Testis (tissue), 3 donors: ENCODE data around the gene IGSF22. TPM values are rescaled to one million over a fixed set of nuclear protein-coding genes. Genes with fewer than 3 reads are reported as not detected.

ENCODE experiments used
- DNase-seq: peaks from one replicate; pipeline ENCODE4 v3.0.0-alpha.2; 2019
- H3K27ac ChIP-seq, 2 donors: fragments of 200-600 bp; sonication (generic); one replicate each; pipeline ENCODE4 v1.5.1; 2019
- H3K27me3 ChIP-seq: fragments of 200-600 bp; sonication (generic); one replicate; pipeline ENCODE4 v1.5.1; 2019
- H3K36me3 ChIP-seq: fragments of 200-600 bp; sonication (generic); one replicate; pipeline ENCODE4 v1.5.1; 2017; ENCODE audit warnings: low read depth; ENCODE audit errors: missing control alignments
- H3K4me1 ChIP-seq: fragments of 200-600 bp; sonication (generic); one replicate; pipeline ENCODE4 v1.5.1; 2019
- H3K4me3 ChIP-seq, 2 donors: fragments of 200-600 bp; sonication (generic); one replicate each; pipeline ENCODE4 v1.5.1; 2017 to 2019
- H3K9me3 ChIP-seq: fragments of 200-600 bp; sonication (generic); one replicate; pipeline ENCODE4 v1.5.1; 2017
- POLR2A ChIP-seq: fragments of 450-650 bp; IDR thresholded peaks from one replicate; pipeline ENCODE4 v1.6.1; 2017; ENCODE audit warnings: antibody characterized with exemption, mild to moderate bottlenecking, moderate library complexity
- WGBS, 2 donors: methylation state at CpG; one replicate each; pipeline ENCODE4 v1.1.5; 2018; 5-methylcytosine and 5-hydroxymethylcytosine counted together
- intact Hi-C: fragments of 100-400 bp; cut with DNase I; formaldehyde crosslinking; loops from one replicate; pipeline ENCODE4 v1.15.1; 2023; ENCODE audit warnings: low total_unique reads
- polyA plus RNA-seq: library from polyadenylated mRNA; stranded (reverse); fragments of 350-450 nt; fragmentation: Illumina TruSeq; extraction: RNeasy Lipid Tissue Mini Kit (QIAGEN cat#74804); gene quantifications from one replicate; pipeline ENCODE4 v1.2.3, GENCODE V29; 2014; ENCODE audit warnings: low read depth, low replicate concordance; ENCODE audit not compliant: insufficient read depth
- total RNA-seq, 2 donors: library from RNA; depleted of rRNA; stranded (reverse); fragments of >200 nt; gene quantifications; one replicate each; pipeline ENCODE4 v1.2.3, GENCODE V29; 2016
- TF ChIP-seq, protein P1 (sequence below), 3 experiments: fragments of 450-650 bp in 2 of 3; fragments of 200-600 bp in 1 of 3; sonication (generic) in 1 of 3; IDR thresholded peaks; one replicate each; pipeline ENCODE4 v1.5.1; 2016 to 2019; ENCODE audit warnings: antibody characterized with exemption in 3 of 3, mild to moderate bottlenecking in 2 of 3, moderate library complexity in 1 of 3

Gene IGSF22
- total and polyA plus RNA-seq, 3 donors from 2014 or later = 0.94 to 1.7 (median 1.1) TPM

DNA sequence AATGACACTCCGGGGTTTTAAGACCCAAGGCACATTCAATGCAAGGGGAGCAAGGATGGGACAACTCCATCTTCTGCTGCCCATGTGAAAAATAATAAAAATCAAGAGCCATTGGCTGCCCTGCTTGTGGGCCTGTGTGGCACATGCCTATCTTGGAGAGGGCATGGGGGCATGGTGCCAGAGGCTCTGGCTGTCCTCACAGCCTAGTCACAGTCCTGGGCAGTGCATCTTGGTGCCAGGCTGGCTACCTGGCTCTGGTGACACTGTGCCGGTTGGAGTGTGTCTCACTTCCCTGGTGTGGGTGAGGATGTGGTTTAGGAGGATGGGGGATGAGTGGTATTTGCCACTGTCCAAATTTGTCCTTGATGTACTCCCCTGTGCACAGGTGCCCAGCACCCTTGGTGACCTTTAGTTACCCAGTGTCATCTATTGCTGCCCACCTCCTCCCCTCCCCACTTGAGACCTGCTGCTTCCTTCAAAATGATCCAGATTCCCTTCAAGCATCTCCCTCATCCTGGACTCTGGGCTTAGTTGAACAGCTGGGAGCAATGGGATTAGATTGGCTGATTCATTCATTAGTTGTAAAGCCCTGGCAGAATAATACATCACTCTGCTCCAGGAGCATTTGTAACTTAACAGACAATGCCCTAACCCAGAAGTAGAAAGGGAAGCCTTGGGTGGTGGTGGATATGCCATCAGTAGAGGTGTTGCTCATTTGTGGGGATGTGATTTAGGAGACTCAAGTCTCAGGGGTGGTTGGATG, 22.8 kb downstream of the IGSF22 start:
- WGBS, 2 donors = 83 to 100% methylated on average over 1 to 2 of the region's 2 CpGs
- intact Hi-C loops = no loop called here
- TF ChIP-seq, protein P1, sequence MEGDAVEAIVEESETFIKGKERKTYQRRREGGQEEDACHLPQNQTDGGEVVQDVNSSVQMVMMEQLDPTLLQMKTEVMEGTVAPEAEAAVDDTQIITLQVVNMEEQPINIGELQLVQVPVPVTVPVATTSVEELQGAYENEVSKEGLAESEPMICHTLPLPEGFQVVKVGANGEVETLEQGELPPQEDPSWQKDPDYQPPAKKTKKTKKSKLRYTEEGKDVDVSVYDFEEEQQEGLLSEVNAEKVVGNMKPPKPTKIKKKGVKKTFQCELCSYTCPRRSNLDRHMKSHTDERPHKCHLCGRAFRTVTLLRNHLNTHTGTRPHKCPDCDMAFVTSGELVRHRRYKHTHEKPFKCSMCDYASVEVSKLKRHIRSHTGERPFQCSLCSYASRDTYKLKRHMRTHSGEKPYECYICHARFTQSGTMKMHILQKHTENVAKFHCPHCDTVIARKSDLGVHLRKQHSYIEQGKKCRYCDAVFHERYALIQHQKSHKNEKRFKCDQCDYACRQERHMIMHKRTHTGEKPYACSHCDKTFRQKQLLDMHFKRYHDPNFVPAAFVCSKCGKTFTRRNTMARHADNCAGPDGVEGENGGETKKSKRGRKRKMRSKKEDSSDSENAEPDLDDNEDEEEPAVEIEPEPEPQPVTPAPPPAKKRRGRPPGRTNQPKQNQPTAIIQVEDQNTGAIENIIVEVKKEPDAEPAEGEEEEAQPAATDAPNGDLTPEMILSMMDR (IDR thresholded peaks at IDR 0.05) = no peak
- TF ChIP-seq POLR2A = no peak

DNA sequence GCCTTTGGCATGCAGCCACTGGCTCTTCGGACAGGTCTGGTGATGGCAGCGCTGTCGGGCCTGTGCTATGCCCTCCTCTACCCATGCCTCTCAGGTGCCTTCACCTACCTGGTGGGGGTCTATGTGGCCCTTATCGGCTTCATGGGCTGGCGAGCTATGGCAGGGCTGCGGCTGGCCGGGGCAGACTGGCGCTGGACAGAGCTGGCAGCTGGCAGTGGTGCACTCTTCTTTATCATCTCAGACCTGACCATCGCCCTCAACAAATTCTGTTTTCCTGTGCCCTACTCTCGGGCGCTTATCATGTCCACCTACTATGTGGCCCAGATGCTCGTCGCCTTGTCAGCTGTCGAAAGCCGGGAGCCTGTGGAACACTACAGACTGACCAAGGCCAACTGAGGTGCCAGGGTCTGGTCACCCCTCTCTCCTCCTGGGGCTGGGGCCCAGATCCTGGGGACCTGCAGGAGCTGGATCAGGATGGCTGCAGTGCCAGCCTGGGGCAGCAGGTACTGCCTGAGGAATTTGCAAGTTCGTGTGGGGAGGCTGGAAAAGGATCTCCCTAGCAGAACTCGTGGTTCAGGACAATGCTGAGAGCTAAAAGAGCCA, 24.3 kb downstream of the IGSF22 start:
- TF ChIP-seq POLR2A = no peak
- TF ChIP-seq, protein P1 (IDR thresholded peaks at IDR 0.05) = no peak
- no peaks in the 10 kb centered on the region for H3K27me3 ChIP-seq
- H3K4me1 ChIP-seq = peaks cover 24% of the 10 kb centered on the region
- no peak for DNase-seq
- no peak overlapping the region for H3K4me3 ChIP-seq
- H3K36me3 ChIP-seq = no peaks in the 10 kb centered on the region
- intact Hi-C loops = no loop called here
- 92 to 94% methylated on average over 17 of the region's 17 CpGs for WGBS, 2 donors
- H3K27ac ChIP-seq = no peak overlapping the region
- no peaks in the 10 kb centered on the region for H3K9me3 ChIP-seq

More for the DNA sequence above, 22.8 kb downstream of the IGSF22 start:
- Histone ChIP-seq H3K4me1 (peaks cover 20% of the 10 kb centered on the region), H3K27me3 (no peaks in the 10 kb centered on the region), H3K36me3 (no peaks in the 10 kb centered on the region), H3K9me3 (no peaks in the 10 kb centered on the region), H3K27ac (no peak overlapping the region), H3K4me3 (no peak overlapping the region)
- no peak for DNase-seq

DNA sequence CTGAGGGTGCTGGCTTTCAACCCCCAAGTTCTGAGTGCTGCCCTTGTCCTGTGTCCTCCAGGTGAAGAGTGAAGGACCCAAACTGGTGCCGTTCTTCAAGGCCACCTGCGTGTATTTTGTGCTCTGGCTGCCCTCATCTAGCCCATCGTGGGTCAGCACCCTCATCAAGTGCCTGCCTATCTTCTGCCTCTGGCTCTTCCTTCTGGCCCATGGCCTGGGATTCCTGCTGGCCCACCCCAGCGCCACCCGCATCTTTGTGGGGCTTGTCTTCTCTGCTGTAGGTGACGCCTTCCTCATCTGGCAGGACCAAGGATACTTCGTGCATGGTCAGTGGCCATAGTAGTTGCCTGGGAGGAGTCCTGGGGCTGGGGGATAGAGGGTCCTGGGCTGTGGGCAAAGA, 25.1 kb downstream of the IGSF22 start:
- TF ChIP-seq, protein P1 (IDR thresholded peaks at IDR 0.05) = no peak
- TF ChIP-seq POLR2A = no peak
- intact Hi-C loops = no loop called here
- Histone ChIP-seq H3K27me3 (no peaks in the 10 kb centered on the region), H3K36me3 (no peaks in the 10 kb centered on the region), H3K4me1 (peaks cover 24% of the 10 kb centered on the region), H3K27ac (no peak overlapping the region), H3K4me3 (no peak overlapping the region), H3K9me3 (no peaks in the 10 kb centered on the region)
- 93 to 97% methylated on average over 7 of the region's 7 CpGs for WGBS, 2 donors
- no peak for DNase-seq

DNA sequence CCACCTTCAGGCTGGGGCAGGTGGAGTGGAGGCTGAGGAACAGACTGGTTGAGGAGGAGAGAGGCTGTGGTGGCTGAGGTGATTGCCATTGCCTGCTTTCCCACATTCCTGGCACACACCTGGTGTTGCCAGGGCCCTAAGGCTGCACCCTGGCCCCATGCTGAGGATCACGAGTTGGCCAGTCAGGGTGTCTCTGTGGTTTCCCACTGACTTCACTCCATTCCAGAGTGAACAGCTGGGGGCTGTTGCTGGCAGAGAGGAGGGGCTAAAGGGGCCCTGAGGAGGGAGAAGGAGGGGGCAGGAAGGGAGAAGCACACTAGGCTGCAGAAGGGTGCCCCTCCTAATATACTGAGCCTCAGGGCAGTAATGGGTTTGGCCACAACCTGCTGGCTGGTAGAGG, 25.6 kb downstream of the IGSF22 start:
- Histone ChIP-seq H3K4me3 (no peak overlapping the region), H3K27ac (no peak overlapping the region), H3K4me1 (peaks cover 21% of the 10 kb centered on the region), H3K36me3 (no peaks in the 10 kb centered on the region), H3K27me3 (no peaks in the 10 kb centered on the region), H3K9me3 (no peaks in the 10 kb centered on the region)
- DNase-seq = no peak
- WGBS, 2 donors = 71 to 75% methylated on average over 1 of the region's 1 CpG
- intact Hi-C loops = no loop called here
- TF ChIP-seq POLR2A = no peak
- TF ChIP-seq, protein P1 (IDR thresholded peaks at IDR 0.05) = no peak
